Measurements from ENCODE around the gene OSGEP.

The OSGEP gene

DNA sequence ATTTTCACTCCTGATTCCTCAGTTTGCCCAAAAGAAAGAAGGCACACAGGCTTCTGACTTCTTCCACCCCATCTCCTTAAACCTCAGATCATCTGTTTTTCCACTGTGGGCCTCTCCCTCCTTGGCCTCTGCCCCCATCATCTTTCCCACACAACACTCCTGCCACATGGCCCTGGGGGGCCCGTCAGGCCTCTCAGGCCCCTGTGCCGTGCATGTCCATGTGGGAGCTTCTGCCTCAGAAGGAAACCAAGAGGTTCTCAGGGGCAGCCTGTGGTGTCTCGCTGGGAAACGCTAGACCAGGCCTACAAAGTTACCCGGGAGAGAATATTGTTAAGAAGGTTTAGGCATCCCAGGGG lies 26.6 kb downstream of the OSGEP start:
- DNase-seq (ENCODE audit: insufficient read length) (no peak), FAIRE-seq (no peak)
- no peak for TF ChIP-seq POLR2A (IDR thresholded peaks at IDR 0.05; ENCODE audit: low read depth, low read length)
- TF ChIP-seq POLR2AphosphoS5 (IDR thresholded peaks at IDR 0.05; ENCODE audit: low read depth, low read length) = 0 out of 2 replicates have a peak, but pooled peaks have one; percentile 38

DNA sequence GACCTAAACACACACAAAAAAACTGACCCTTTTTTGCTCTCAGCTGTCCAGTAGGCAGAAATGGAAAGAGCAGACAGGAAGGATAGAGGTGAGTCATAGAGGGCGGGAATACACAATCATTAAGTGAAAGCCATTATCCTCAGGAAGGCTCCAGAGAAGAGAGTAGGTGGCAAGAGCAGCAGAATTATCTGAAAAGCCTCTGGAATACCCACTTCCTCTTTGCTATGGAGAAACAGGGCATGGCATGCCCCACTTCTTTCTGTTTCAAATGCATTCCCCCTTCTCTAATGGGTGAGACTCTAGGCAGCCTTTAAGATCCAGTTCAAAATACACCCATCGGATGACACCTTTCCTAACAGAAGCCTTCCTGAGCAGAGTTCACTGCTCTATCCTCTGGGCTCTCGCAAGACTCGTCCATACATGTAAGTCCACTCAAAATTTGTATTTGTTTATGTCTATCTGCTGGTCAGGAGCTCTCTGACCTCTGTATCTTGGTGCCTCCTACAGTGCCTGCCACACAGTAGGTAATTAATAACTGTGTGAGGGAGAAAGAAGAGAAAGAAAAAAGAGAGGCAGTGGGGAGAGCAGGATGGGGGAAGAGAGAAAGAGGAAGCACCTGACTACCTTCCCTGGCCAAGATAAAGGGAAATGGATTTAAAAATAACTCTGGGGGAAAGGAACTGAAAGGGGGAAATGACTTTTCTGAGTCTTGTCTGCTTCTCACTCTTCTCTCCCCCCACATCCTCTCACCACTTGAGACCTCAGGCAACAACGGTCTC lies 27.2 kb downstream of the OSGEP start:
- FAIRE-seq (peak; percentile 94), DNase-seq (ENCODE audit: insufficient read length) (peak; percentile 52)
- TF ChIP-seq TAF1 (IDR thresholded peaks at IDR 0.05; ENCODE audit: borderline replicate concordance, low read depth, low read length) (no peak), POLR2AphosphoS5 (IDR thresholded peaks at IDR 0.05; ENCODE audit: low read depth, low read length) (no peak), POLR2A (IDR thresholded peaks at IDR 0.05; ENCODE audit: low read depth, low read length) (no peak)

DNA sequence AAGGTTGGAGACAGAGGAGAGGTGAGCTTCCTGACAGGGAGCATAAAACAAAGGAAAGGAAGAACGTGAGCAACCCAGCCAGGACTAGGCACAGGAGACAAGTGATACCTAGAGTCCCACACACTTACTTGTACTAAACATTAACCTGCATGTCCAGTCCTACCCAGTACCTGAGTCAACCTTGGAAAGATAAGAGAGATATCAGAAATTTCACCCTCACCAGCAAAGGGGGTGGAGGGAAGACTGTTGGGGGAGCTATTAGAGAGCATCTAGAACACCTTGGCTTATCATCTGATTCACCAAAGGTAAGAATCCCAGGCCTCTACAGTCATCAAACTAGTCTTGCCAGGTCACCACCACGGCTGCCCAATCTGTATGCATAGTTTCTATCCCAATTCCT lies 29.8 kb downstream of the OSGEP start:
- TF ChIP-seq POLR2A (IDR thresholded peaks at IDR 0.05; ENCODE audit: low read depth, low read length) (no peak), POLR2AphosphoS5 (IDR thresholded peaks at IDR 0.05; ENCODE audit: low read depth, low read length) (no peak), TAF1 (IDR thresholded peaks at IDR 0.05; ENCODE audit: borderline replicate concordance, low read depth, low read length) (no peak)
- no peak for DNase-seq (ENCODE audit: insufficient read length)
- FAIRE-seq = no peak

DNA sequence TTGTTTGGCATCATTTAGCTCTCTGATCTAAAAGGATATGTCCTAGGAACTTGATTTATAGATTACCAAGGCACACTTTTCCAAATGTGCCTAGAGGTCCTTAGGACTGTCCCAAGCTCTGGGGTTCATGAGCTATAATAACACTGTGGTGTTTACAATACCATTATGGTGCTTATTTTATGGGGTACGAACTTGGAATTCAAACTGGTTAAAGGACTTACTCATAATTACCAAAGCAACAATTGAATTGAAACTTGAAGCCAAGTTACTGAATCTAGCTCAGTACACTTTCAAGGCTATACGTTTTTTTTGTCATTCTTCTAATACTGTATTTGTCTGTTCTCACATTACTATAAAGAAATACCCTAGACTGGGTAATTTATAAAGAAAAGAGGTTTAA lies 31.7 kb downstream of the OSGEP start:
- no peak for FAIRE-seq
- no peak for DNase-seq (ENCODE audit: insufficient read length)
- no peak for TF ChIP-seq POLR2A (IDR thresholded peaks at IDR 0.05; ENCODE audit: low read depth, low read length)
- no peak for TF ChIP-seq POLR2AphosphoS5 (IDR thresholded peaks at IDR 0.05; ENCODE audit: low read depth, low read length)
- no peak for TF ChIP-seq TAF1 (IDR thresholded peaks at IDR 0.05; ENCODE audit: borderline replicate concordance, low read depth, low read length)

DNA sequence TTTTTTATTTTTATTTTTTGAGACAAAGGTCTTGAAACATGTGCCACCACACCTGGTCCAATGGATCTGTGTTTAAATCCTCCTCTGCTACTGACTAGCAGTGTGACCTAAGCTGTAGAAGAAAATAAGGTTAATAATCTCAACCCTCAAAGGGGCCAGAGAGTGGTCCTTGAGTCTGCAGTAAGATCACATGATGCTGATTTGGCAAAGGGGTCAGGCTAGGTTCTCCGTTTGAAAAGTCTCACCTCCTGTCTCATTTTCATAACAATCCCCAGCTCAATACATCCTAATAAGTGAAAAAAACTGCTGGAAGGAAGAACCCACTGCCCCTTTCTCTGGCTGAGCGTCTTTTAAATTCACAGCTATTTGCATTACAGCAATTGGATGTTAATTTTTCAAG lies 33.3 kb downstream of the OSGEP start:
- TF ChIP-seq POLR2A (IDR thresholded peaks at IDR 0.05; ENCODE audit: low read depth, low read length) (no peak), POLR2AphosphoS5 (IDR thresholded peaks at IDR 0.05; ENCODE audit: low read depth, low read length) (no peak), TAF1 (IDR thresholded peaks at IDR 0.05; ENCODE audit: borderline replicate concordance, low read depth, low read length) (no peak)
- FAIRE-seq (peak; percentile 73), DNase-seq (ENCODE audit: insufficient read length) (no peak)

DNA sequence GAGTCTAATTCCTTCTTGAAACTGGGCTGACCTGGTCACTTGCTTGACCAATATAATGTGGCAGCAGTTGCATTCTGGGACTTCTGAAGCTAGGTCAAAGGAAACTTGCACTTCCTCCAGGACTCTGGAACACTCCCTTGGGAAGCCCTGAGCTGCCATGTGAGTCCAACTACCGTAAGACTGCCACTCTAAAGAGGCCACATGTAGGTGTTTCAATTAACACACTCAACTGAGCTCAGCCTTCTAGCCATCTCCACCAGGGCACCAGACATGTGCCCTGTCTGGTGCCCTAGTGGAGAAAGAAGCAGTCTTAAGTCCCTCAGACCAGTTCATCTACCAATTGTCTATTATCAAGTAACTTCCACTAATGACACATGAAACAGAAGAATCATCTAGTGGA lies 35.2 kb downstream of the OSGEP start:
- no peak for DNase-seq (ENCODE audit: insufficient read length)
- TF ChIP-seq TAF1 (IDR thresholded peaks at IDR 0.05; ENCODE audit: borderline replicate concordance, low read depth, low read length) = no peak
- no peak for TF ChIP-seq POLR2AphosphoS5 (IDR thresholded peaks at IDR 0.05; ENCODE audit: low read depth, low read length)
- TF ChIP-seq POLR2A (IDR thresholded peaks at IDR 0.05; ENCODE audit: low read depth, low read length) = no peak
- no peak for FAIRE-seq

DNA sequence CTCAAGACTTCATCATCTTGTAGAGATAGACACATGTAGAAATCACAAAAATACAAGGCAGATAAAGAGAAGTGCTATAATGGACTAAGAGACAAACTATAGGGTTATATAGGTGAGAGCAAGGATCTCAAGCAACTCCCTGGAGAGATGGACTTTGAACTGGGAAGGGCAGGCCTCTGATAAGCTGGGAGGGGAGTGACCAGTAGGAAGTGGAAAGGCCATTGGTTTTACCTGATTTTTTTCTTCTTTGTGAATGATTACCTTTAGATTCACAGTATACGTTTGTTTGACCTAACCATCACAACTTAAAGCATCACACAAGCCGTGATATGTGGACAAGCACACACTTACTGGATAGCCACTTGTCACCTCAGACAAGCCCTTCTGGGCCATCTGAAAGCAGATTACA lies 36.1 kb downstream of the OSGEP start:
- no peak for TF ChIP-seq POLR2A (IDR thresholded peaks at IDR 0.05; ENCODE audit: low read depth, low read length)
- TF ChIP-seq TAF1 (IDR thresholded peaks at IDR 0.05; ENCODE audit: borderline replicate concordance, low read depth, low read length) = no peak
- no peak for TF ChIP-seq POLR2AphosphoS5 (IDR thresholded peaks at IDR 0.05; ENCODE audit: low read depth, low read length)
- FAIRE-seq = no peak

DNA sequence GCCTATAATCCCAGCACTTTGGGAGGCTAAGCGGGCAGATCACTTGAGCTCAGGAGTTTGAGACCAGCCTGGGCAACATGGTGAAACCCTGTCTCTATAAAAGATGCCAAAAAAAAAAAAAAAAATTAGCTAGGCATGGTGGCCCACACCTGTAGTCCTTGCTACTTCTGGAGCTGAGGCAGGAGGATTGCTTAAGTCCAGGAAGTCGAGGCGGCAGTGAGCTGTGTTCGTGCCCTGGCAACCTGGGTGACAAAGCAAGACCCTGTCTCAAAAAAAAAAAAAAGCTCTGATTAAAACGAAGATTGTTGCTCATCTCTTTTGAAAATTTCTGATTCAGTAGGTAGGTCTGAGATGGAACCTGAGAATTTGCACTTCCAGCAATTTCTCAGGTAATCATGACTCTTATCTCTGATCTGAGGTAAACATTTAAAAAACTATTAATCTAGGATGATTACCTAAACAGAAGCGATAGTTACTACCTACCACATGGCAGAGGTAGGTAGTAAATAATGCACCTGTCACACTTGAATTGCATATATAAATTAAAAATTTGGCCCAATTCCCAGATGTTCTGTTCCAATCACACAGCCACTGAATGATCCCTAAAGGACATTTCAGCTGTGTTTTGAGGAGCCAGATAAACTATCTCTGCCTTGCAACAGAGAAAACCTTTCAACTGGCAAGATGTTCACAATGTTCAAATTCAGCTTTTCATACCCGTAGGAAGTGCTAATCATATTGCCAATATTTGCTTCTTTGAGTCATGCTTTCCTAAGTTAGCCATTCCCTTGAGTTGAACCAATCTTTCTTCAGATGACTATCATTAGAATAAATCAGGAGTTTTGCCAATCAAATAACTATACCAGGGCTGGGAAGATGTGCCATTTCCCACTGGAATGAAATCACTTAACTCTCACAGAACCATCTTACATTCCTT lies 37.1 kb downstream of the OSGEP start:
- DNase-seq (ENCODE audit: insufficient read length) = no peak
- TF ChIP-seq POLR2A (IDR thresholded peaks at IDR 0.05; ENCODE audit: low read depth, low read length) (no peak), TAF1 (IDR thresholded peaks at IDR 0.05; ENCODE audit: borderline replicate concordance, low read depth, low read length) (no peak), POLR2AphosphoS5 (IDR thresholded peaks at IDR 0.05; ENCODE audit: low read depth, low read length) (no peak)
- no peak for FAIRE-seq

More for the DNA sequence above, 36.1 kb downstream of the OSGEP start:
- no peak for DNase-seq (ENCODE audit: insufficient read length)

DNA sequence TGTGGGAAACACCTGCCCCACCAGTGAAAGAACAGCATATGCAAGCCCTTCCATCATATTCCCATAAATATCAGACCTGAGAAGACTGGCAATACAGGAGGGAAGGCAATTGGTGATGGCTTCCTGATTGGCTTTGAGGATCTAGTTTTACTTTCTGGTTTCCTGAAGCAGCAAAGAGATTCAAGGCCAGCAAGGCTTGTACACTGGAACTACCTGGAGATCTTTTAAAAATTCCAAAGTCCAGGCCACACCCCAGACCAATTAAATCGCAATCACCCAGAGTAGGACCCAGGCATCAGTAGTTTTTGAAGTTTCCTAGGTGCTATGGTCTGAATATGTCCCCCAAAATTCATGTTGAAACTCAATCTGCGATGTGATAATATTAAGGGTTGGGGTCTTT lies 38.4 kb downstream of the OSGEP start:
- no peak for TF ChIP-seq POLR2A (IDR thresholded peaks at IDR 0.05; ENCODE audit: low read depth, low read length)
- no peak for DNase-seq (ENCODE audit: insufficient read length)
- peak; percentile 56 for FAIRE-seq

DNA sequence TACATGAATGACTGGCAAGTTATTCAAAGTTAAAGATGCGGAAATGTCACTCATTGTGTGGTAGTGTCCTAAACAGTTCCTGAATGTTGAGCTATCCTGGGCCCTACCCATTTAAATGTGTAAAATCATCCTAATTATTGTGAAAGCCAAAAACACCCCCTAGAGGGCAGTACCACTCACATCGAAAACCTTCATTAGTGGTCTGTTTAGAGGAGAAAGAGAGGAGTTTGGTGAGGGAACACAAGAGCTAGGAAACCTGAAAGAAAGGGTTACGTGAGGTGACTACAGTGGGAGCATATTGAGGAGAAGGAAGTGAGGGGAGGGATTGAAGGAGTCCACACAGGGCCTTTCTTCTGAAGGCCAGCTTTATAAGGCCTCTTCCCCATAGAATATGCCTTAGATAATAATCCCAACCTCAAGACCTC lies 38.8 kb downstream of the OSGEP start:
- TF ChIP-seq TAF1 (IDR thresholded peaks at IDR 0.05; ENCODE audit: borderline replicate concordance, low read depth, low read length) (no peak), POLR2AphosphoS5 (IDR thresholded peaks at IDR 0.05; ENCODE audit: low read depth, low read length) (no peak), POLR2A (IDR thresholded peaks at IDR 0.05; ENCODE audit: low read depth, low read length) (no peak)
- no peak for DNase-seq (ENCODE audit: insufficient read length)
- FAIRE-seq = no peak

DNA sequence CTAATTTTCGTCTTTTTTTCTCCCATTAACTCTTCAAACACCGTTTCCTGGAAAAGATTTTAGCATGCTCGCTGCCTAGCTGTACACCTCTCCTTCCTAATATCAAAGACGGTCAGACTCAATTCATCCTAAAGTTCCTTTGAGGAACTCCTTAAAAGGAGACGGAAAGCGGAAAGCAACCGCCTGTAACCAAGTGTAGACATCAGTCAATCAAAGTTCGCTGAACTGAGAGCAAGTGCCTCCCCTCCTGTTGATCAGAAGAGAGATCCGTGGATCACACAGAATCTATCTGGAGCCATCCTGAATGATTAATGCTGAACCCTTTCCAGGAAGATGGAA lies 40.9 kb downstream of the OSGEP start:
- no peak for DNase-seq (ENCODE audit: insufficient read length)
- peak; percentile 40 for FAIRE-seq
- no peak; the same call in 1 of the 2 replicates for TF ChIP-seq POLR2A (IDR thresholded peaks at IDR 0.05; ENCODE audit: low read depth, low read length)
- no peak for TF ChIP-seq POLR2AphosphoS5 (IDR thresholded peaks at IDR 0.05; ENCODE audit: low read depth, low read length)
- no peak for TF ChIP-seq TAF1 (IDR thresholded peaks at IDR 0.05; ENCODE audit: borderline replicate concordance, low read depth, low read length)

All from GM12892 (cell line).